SIG-M5 treated with dmso at 0.1 percent for 504 hours (cell line): Measurements from ENCODE around the gene ARSG.
A peak's percentile ranks its signal among the peaks of the same experiment; 100 is the strongest.
"Not testable (repeated sequence)": the region's sequence is repeated elsewhere in the genome, so short reads cannot be mapped to it uniquely, and the experiment has no call there.

Experiments
- DNase-seq: peaks from one replicate; lab custom pipeline; 2025; ENCODE audit not compliant: unreplicated experiment; lab: John Stamatoyannopoulos, UW

ARSG gene

GRCh38 chr17:68327823-68328557, 36.7 kb downstream of the ARSG start:
- no peak for DNase-seq

GRCh38 chr17:68328676-68329075, 37.4 kb downstream of the ARSG start:
- peak; percentile 92 for DNase-seq

DNA sequence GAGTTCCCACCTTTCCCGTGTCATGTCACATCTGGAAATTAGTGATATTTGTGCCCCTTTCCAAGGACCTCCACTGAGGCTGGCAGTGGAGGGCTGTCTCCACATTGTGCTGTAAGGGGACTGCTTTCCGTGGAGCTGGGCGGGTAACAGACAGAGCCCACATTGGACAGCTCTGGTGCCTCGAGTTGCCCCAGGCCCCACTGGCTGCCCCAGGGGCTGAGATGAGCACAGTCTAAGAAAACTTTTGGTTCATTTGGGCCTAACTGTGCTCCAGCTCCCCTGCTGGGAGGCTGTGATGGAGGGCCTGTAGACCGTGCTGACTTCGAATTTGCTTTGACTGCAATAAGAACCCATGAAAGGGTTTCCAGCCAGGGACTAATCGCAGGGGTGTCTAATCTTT, 38.0 kb downstream of the ARSG start:
- DNase-seq, result no peak

DNA sequence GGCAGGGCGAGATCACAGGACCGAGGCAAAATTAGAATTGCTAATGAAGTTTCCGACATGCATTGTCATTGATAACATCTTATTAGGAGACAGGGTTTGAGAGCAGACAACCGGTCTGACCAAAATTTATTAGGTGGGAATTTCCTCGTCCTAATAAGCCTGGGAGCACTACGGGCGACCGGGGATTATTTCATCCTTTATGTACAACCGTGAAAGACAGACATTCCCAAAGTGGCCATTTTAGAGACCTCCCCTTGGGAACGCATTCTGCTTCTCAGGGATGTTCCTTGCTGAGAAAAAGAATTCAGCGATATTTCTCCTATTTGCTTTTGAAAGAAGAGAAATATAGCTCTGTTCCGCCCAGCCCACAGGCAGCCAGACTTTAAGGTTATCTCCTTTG, 40.6 kb downstream of the ARSG start:
- not testable (repeated sequence) for DNase-seq

DNA sequence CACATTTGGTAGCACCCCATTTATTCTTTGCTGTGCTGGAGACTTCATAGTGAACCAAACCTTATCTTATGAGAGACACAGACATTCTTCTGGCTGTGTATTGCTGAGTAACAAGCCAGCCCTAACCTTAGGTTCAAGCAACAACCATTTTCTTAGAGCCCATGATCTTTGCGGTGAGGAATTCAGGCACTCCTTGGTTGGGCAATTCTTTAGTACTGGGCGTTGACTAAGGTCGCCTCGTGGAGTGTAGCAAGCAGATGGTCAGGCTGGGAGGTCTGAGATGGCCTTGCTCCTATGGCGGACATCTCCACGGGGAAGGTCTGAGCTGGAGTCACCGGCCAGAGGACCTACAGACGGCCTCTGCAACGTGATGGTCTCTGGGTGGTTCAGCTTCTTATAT, 43.1 kb downstream of the ARSG start:
- DNase-seq, result no peak

DNA sequence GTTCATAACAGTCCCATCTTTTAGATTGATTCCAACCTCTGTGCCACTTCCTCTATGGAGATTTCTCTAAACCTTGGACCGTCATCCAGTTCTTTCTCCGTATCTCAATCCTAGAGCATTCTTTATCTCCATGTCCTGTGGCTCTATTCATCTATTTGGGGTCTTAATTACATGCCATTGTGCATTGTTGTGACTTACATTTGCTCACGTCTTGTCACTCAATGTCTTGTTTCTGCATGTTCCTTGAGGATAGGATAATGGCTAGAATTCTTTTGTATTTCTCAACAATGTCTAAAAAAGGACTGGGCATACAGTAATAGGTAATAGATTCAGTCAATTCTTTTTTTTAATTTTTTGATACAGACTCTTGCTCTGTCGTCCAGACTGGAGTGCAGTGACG, 50.2 kb downstream of the ARSG start:
- DNase-seq, result no peak

GRCh38 chr17:68343976-68344375, 52.7 kb downstream of the ARSG start:
- peak; percentile 86 for DNase-seq

- peak; percentile 90 for DNase-seq
Observed at GRCh38 chr17:68344701-68345136, 53.4 kb downstream of the ARSG start.

- peak; percentile 100 for DNase-seq
Observed at GRCh38 chr17:68346448-68346847, 55.2 kb downstream of the ARSG start.

DNA sequence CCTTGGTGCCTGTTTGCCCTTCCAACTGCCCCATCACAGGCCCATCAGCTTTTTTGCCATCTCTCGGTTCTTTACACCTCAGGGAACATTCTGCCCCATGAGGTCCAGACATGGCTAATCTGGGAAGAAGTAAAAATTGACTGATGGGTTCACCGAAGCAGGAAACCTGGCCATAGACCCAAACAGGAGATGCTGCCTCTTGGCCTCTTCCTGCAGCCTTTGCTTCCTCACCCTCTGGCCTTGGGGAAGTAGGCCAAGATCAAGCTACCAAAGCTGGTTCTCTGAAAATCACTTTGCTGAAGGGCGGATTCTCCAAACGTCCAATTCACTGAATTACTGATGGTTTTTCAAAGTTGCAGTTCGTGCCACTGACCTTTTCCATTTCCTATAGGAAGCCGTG, 56.1 kb downstream of the ARSG start:
- no peak for DNase-seq

GRCh38 chr17:68349157-68349556, 57.9 kb downstream of the ARSG start:
- peak; percentile 58 for DNase-seq

DNA sequence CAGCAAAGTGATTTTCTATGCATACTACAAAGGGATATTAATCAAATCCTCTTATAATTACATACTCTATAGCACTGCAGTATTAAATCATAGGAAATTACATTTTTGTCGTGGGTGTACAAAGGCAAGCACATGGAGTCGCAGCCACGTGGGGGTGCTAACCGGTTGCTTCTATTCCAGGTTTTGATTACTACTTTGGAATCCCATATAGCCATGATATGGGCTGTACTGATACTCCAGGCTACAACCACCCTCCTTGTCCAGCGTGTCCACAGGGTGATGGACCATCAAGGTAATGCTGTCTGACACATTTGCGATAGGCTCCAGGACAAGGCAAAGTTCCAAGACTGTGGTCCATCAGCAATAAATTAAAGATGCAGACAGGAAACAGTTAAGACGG, 60.1 kb downstream of the ARSG start:
- no peak for DNase-seq

DNA sequence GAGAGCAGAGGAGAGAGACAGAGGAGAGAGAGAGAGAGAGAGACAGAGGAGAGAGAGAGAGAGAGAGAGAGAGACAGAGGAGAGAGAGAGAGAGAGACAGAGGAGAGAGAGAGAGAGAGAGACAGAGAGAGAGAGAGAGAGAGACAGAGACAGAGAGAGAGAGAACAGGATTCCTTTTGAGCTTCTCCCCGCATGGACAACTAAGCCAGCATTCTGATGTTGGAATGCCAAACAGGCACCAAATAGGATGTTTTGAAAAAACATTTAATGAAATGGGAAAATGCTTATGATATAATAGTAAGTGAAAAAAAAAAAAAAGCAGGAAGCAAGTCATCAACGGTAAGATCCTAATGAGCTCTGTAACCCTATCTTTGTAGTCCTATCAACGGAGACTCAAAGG, 60.7 kb downstream of the ARSG start:
- DNase-seq, result no peak

GRCh38 chr17:68352671-68353070, 61.4 kb downstream of the ARSG start:
- DNase-seq, result not testable (repeated sequence)

DNA sequence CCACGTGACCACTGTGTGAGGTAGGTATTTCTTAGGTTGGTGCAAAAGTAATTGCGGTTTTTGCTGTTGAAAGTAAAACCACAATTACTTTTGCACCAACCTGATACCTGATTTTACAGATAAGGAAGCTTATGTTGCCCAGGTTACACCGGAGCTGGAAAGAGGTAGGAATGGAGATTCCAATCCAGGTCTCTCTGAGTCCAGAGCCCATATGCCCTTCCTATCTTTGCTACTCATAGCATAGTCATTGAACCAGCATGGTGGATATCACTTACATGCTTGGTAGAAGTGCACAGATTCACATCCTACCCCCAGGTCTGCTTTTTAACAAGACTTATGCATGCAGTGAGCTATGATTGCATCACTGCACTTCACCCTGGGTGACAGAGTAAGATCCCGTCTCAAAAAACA, 61.8 kb downstream of the ARSG start:
- DNase-seq, result no peak

- not testable (repeated sequence) for DNase-seq
Observed at GRCh38 chr17:68354311-68354710, 63.0 kb downstream of the ARSG start.

- DNase-seq, result not testable (repeated sequence)
Observed at GRCh38 chr17:68355108-68355507, 63.8 kb downstream of the ARSG start.

GRCh38 chr17:68356520-68356919, 65.2 kb downstream of the ARSG start:
- peak; percentile 80 for DNase-seq

GRCh38 chr17:68356949-68357455, 65.7 kb downstream of the ARSG start:
- DNase-seq, result no peak

DNA sequence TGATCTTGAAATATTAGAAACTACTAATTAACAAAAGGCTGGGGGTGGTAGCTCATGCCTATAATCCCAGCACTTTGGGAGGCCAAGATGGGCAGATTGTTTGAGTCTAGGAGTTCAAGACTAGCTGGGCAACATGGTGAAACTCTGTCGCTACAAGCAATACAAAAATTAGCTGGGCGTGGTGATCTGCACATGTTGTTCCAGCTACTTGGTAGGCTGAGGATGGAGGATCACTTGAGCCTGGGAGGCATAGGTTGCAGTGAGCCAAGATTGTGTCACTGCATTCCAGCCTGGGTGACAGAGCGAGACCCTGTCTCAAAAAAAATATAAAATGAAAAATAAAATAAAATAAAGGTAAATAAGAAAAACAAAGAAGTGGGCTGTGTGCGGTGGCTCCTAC, 66.6 kb downstream of the ARSG start:
- no peak for DNase-seq

DNA sequence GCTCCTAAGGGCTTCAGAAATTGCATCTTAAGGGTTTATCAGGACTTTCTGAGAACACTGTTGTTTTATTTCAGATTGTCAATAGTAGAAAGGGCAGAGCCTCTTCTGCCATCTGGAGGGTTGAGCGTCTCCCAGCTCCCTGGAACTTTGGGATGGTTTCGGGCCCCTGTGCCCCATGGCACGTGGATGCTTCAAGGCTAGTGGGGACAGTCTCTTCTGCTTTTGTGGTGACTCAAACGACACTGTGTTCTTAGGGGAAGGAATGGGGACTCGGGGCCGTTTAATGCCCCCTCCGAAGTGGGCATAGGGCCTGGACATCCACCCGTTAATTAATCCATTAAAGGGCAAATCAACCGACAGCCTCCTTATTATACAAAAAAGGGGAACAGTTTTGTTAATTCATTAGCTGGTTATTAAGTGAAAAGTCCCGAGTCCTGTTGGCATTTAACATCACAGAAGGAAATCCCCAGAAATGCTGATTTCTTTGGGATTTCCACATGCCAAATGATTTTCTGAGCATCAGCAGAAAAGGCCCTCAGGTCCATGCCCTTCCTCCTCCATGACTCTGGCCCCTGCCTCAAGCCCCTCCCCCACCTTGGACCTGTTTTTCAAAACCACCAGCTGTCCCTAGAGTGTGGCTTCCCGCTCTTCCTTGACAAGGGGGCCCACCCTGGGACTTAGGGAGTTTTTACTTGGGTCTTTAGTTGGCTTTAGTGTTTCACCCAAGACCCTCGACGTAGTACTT, 68.7 kb downstream of the ARSG start:
- no peak for DNase-seq

DNA sequence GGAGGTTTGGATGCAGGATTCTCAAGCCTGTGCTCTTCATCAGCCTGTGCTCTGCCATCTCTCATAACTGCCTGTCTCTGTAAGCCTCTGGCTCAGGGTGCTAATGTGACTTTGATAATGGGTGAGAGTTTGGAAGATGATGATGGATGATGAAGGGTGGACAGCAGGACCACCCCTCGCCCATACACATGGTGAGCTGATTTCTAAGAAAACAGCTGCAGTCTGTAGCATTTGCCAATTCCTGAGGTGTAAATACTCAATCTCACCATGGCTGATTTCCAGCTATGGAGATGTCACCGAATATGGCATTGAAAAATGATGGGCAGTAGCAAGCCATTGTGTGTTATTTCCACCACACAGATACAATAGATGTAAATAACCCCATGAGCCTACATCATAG, 74.2 kb downstream of the ARSG start:
- no peak for DNase-seq
